Midbrain (tissue), 1 donor: Measurements from ENCODE around the gene PRKCH.

Experiments used
- DNase-seq: peaks from one replicate; lab custom pipeline; 2025; lab: John Stamatoyannopoulos, UW

PRKCH gene

DNA sequence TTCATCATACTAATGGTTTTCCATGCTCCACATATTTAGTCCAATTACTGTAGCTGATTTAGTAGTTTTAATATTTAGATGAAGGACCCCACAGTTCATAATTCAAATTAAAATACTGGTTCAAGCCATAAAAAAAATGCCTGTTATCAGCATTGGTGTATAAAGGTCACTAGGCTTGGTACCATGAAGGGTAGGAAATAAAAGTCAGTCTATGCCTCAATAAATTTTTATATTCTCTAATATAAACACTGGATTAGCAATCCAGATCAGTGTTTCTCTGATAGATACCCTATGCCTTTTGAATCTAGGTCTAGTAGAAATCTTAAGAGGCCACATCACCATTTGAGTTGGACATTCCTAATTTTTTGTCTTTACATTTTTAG, 210.7 kb downstream of the PRKCH start:
- DNase-seq: no peak

DNA sequence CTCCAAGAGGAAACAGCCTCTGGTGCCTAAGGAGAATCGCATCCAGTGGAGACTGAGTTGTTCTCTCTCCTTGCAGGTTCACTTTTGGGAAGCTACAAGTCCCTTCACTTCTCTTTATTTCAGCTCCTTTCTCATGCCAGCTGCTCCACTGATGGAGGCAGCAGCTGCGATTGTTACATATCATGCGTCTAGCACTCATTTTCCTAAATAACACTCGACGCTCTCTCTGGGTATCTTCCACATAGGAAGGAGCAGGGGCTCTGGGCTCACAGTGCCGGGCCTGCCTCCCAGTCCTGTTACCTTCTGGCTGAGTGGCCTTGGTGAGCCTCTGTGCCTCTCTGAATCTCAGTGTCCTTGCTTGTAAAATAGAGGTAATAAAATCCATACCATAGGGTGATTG, 211.4 kb downstream of the PRKCH start:
- no peak for DNase-seq

DNA sequence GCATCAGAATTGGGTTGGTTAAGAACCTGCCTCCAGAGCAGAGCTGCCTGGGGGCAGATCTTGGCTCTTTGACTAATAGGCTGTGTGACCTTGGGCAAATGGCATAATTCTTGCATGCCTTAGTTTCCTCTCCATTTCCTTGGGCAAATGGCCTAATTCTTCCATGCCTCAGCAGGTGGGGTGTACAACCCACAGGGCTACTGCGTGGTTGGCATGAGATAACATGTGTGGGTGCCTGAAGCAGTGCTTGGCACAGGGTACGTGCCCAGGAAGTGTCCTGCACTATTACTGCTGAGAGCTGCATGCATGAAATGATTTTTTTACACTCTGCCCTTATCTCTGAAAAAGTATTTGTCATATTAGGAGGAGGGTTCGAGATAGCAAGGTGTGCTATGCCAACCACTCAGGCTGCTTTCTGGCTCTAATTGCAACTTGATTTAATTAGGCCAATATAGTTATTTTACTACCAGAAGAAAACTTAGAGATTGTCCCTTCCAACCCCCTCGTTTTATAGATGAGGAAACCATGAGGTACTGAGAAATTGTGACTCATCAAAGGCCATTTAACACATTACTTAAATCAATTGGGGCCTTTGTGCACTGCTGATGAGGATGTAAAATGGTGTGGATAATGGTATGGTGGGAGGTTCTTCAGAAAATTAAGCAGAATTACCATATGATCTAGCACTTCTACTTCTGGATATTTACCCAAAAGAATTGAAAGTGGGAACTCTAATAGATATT, 212.3 kb downstream of the PRKCH start:
- no peak for DNase-seq

DNA sequence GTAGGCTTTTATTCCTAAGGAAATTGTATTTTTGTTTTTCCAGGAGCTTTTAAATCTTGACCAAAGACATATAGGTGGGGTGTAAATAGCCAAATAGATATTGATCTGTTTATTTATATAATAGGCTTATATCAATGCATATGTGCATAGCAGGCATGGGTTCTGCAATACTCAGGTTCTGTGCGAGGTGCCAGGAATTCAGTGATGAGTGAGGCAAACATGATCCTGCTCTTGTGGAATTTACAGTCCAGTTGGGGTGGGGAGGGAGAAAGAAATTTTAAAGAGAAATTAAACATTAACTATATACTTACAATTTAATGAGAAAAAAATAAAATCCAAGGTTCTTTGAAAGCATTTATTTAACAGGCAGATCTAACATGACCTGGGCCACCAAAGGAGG, 213.7 kb downstream of the PRKCH start:
- no peak for DNase-seq

DNA sequence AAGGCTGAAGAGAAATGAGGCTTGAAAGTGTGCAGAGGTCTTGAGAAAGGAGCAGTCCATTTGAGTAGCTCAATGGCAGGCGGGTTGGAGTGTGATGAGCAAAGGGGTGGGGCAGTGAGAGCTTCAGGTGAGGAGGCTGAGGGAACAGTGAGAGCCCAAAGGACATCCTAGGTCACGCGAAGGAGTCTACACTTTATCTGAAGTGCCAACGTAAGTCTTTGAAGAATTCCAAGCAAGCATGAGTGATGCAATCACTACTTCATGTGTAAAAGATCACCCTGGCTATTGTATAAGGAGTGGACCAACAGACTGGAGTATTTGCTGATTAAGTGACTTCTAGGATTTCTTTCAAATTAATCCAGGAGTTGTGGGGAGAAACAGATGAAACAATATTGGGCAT, 214.1 kb downstream of the PRKCH start:
- no peak for DNase-seq

DNA sequence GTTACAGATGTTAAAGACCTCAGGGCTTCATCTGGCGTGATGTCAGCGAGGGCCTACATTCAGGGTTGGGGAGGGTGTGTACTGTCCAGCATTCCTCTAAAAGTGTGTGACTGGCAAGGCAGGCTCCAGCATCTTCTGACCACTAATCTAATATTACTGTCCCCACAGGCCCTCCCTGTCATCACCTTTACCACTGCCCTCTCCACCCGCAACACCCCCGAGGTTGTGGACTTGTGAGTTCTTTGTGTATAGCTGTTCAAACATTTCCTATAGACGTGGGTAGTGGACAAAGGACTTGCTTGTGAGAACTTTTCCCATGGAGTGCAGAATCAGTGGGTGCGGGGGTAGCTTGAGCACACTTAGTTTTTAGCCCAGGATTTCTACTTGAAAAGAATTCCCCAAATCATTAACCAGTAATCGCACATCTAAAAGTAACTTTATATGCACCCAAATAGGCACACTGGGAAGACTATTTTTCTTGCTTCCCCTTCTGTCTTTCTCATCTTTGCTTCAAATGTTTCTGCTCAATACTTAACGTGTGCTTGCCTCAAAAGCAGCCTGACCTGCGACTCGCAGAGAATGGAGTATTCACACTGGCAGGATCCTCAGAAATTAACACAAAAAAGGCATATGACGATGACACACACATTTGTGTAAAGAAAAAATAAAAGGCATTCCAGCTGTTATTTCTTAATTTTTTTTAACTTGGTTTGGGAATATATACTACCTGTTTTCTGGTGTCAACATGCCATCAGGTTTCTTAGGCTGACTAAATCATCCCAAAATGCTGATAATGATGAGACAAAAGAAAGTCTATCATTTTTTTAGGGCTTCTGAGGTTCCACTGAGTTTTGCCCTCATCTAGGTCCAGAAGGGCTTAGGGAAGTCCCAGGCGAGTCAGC, 215.5 kb downstream of the PRKCH start:
- no peak for DNase-seq

DNA sequence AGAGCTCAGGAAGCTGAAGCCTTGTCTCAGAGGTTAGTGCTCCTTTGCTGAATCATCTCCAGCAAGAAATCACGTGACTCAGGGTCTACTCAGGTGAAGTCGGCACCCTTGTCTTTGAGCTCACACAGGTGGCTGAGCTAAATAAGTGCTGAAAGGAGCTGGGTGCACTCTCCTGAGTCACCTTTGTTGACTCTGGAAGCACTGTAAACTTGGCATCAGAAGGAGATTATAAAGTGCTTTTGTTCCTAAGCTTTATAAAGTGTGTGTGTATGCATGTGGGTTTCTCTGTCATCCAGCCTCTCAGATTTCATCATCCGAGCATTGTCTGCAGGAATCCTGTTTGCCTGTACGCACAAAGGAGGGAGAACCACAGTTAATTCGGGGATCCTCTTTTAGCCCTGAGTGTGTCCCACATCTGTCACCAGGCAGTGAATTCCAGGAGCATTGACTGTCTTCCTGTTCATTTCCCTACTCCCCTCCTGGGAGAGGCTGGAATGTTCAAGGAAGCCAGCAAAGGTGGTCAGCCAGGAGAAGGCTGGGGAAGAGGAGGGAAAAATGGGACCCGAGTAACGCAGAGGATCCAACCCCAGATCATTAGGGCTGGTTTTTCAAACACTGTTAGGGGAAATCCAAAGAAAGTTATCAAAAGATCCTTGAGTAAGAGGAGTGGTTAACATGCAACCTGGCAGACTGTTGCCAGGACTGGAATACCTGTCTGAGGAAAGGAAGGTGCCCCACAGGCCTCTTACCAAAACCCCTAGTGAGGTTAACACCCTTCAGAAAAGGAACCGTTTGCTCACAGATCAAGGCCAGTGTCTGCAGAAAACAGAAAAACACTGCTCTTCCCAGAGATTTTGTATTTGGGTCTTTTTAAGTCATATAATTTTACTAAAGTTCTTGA, 216.4 kb downstream of the PRKCH start:
- no peak for DNase-seq

DNA sequence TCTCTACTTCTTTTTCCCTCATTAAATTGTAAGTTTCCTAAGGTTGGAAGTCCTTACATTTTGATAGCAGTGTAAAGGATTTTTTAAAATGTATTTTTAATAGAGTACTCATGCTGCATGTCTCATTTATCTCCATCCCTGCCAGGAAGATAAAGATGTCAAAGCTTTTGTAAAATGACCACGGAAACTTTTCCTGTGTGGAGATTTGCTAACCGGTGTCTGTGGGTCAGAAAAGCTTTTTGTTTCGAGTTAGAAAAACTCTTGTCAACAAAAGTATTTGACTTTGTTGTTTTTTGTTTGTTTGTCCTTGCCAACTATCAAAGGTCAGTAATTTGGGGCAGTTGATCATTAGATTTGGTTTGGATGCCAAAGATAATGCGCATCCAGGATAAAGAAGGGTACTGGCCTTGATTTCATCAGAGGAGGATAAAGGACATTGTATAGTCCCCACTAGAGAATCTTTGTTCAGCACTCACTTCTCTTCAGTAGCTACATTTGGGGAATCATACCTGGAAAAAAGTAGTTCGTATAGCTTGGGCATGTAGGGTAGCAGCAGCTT, 217.2 kb downstream of the PRKCH start:
- DNase-seq: no peak

DNA sequence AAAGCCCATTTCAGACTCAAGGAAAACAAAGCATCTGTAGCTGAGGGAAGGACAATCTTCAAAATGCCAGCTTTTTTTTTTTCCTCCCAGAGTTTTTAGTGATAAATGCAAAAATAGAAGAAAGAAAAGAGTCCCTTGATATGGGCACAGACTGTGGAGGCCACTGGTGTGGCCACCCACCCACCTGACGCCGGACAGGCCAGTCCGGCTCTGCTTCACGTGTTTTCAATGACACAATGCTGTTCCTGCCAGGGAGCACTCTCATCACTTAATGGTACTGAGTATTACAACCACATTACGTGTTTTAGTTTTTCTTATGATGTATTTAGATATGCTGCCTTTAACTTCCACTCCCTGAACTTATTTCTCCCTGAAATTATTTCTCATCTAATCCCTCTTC, 218.3 kb downstream of the PRKCH start:
- DNase-seq: no peak

DNA sequence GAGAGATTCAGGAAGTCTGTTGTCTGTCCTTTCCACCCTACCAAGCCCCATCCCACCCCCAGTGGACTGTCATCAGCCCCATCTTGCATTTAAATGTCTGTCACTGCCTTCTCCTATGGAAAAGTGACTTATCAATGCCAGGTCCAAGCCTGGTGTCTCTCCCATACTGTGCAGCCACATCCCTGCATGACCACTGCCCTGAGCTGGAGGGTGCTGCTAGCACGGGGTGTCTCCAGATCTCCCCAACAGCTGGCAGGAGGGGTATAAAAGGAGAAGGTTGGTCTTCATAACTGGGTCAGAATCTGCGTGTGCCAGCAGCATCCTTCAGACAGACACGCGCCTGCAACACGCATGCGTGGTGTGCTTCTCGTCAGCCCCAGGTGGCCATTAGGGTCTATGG, 219.6 kb downstream of the PRKCH start:
- DNase-seq: no peak

DNA sequence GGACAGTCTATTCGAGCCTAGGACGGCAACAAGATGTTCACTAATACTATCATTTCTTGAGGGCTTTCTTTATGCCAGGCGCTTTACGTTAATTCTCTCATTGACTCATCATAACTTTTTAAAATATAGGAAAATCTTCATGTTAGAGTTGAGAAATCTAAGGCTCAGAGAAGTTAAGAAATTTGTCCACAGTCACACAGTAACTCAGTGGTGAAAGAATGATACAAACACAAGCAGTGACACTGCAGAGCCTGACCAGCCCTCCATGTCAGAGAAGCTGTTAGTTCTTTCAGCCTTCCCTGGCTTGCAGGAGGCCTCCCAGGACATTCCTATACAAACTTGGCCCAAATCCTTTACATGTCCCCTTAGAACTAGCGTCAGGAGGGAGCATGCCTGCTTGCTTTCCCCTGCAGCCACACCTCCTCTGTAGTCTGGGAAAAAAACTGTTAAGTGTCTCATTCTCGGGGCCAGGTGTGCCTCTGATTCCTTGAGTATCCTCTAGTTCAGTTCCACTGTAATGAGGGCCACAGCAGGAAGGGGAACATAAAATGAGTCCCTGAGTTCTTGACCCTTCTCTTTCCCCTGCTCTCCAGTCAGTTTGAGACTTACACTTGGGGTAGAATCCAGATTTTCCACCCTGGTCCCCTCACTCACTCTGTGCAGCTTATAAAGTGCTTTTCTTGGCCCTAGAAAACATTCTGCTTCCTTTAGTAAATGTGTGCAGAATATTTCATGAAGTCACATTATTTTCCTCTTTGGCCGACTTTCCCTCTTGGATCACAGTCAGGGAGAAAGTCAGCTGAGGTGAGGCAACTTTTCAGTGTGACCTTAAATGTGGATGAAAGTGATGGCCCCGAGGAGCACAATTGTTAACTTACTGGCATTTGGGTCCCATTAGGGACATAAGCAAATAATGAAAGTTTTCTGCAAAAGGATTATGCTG, 221.7 kb downstream of the PRKCH start:
- DNase-seq: peak; percentile 70

DNA sequence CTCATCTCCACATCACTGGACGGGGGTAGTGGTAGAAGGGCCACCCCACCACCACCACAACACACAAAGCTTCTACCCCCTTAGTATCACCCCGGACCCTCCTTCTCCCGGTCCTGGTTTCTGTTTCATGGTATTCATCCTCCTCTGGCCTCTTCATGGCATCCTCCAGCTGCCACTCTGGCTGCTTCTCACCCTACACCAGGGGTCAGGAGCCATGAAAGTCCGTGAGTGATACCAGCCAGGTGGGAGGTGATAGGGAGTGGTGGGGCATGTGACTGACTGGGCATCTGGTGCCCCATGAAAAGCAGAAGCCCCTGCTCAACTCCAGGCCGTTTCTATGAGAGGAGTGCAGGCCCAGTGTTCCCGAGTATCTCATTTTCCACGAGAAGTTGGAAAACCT, 222.6 kb downstream of the PRKCH start:
- DNase-seq: no peak

DNA sequence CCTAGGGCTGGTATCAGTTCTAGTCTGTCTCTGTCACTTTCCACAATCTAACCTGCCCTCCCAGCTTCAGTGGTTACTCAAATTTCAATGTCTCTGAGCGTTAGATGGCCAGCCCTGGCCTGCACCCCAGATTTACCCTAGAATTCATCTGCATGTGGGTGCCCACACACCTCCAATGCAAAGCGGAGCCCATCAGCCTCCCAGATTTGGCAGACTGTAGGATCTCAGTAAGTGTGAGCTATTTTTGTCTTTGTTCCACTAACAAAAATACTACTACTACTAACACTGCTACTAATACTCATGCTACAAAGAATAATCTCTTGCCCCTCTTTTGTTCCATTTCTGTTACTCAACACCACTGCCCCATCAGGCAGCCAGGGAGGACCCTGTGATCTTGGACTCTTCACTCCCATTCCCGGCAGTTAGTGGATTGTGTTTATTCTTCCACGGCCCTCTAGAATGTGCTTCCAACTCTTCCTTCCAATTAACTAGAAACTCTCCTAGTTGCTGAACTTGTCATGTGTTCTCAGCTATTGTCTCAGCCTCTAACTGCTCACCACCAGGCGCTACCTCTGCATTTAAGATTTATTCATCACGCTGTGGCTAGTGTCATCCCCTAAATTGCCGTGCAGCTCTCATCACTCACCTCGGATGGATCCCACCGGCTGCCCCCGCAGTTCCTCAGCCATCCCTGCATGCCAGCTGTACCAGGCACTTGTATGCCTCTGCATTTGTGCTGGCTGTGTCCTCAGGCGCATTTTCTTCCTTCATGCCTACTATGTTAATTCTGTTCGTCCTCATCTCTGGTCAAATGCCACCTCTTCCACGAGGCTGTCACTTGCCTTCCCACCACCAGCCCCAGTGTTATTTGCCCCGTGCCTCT, 223.3 kb downstream of the PRKCH start:
- DNase-seq: peak; percentile 46

DNA sequence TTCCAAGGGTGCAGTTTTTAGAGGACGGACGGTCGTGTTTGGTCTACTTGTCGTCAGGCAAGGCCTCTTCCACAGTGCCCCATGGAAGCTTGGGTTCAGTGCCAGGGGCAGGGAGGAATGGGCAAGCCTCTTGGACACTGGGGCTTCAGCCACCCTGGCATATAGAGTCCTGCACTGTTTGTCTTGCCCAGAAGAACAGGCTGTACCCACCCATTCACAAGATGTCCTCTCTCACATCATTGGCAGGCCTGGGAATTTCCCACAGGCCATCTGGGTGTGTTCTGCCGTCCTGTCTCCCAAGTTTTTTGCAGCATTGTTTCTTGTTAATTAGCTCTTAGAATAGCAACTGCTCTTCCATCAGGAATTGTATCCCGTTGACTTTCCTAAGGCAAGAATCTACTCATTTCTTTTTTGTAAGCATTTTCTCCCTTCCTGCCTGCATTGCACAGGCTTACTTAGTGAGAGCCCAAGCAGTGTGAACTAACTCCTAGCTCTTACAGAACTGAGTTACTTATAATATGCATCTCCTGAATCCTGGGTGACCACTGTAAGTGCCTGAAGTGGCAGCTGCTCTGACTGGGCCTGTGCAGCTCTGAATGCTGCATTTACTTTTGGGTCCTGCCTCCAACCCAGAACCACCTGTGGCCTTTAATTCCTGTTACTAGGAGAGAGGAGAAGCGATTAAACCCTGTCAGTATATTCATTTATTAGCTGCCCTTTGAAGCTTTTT, 224.5 kb downstream of the PRKCH start:
- DNase-seq: peak; percentile 79

DNA sequence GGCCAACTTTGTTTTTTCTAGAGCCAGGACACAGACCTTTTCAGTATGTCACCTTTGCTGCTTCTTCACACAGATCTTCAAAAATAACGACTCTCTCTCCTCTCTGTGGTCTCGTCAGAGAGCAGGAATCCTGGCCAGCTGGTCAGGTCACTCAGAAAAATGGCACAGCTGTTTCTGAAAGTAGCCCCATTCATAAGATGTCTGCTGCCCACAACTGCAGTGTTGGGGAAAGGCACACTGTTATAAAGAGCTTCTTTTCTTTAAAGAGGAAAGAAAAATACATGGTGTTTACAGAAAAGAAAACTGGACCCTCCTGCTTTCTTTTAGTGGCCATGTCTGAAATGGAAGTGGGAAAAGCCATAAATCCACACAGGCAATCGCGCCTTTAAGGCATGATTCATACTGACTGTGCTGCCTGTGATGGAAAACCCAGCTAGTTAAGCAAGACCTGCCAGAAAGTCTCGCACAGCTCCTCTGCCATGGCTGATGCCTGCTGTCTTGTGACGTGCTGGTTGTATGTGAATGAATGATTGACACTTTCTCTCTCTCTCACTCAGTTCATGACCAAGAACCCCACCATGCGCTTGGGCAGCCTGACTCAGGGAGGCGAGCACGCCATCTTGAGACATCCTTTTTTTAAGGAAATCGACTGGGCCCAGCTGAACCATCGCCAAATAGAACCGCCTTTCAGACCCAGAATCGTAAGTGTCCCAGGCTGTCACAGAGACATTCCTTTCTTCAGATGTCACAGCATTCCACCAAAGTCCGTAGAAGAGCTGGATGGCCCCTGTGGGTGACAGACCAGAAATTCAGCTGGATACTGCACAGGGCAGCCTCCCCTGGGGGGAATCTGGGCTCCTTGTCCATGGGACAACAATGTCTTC, 226.0 kb downstream of the PRKCH start:
- no peak for DNase-seq

DNA sequence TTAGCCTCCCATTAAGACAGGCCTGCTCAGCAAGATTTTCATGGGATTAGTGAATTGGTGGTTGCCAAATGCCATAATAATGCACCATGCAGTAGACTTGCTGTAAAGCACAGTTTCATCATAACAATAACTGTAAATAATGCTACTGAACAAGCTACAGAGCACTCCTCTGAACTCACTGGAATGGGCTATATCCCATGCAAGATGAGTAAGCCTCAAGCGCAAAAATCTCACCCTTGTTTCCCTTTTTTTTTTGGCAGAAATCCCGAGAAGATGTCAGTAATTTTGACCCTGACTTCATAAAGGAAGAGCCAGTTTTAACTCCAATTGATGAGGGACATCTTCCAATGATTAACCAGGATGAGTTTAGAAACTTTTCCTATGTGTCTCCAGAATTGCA, 228.0 kb downstream of the PRKCH start:
- DNase-seq: no peak

DNA sequence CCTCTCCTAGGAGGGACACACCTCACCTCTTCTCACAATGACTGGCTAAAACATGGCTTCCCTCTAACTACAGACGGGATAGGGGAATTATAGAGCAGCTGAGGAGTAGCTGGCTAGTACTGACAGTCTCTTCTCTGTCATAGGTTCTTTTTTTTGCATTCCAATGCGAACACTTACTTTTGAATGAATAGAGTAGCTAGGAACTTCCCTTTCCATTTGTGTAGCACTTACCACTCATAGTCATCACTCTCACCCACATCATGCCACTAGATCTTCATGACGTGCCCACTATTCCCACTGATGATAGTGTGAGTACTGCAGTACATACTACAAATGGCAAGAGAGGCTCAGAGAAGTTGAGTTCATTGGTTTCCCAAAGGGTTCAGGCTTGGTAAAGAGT, 230.0 kb downstream of the PRKCH start:
- no peak for DNase-seq

DNA sequence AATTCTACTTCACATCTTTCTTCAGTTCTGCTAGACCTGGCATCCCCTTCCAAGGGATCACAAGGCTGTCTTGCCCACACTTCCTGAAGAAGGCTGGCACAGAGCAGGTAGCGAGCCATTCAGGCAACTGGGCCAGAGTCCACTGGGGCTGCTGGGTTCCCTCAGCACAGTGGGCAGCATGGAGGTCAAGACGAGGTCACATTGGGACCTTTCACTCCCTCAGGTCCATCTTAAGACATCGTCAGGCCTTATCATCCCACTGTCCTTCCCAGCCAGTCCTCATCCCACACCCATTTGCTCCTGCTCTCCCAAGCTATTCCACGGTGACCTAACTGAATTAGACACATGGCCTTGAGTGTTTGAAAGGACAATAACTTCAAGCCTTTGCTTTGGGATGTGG, 230.9 kb downstream of the PRKCH start:
- DNase-seq: no peak
